ENCODE results near the gene SEPTIN6. TPM values are rescaled to one million over a fixed set of nuclear protein-coding genes. Genes with fewer than 3 reads are reported as not detected.
"Not testable (repeated sequence)": the region's sequence is repeated elsewhere in the genome, so short reads cannot be mapped to it uniquely, and the experiment has no call there.

SEPTIN6 gene
- total and polyA plus RNA-seq, 2 of the 8 experiments (the other 6 are each of a cell fraction or from before 2014, with no cell fraction given): 31.0 to 42.6 TPM

DNA sequence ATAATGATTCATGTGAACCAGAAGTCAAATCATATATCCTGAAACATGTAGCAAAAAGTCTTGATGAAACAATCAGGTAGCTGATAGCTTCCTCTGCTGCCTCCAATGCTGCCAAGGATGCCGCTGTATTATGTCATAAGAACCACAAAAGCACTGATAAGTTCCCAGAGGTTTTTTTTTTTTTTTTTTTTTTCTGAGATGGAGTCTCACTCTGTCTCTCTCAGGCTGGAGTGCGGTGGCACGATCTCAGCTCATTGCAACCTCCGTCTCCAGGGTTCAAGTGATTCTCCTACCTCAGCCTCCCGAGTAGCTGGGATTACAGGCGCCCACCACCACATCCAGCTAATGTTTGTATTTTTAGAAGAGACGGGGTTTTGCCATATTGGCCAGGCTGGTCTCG, 8.7 kb downstream of the SEPTIN6 start:
- not testable (repeated sequence) for H2BK20ac ChIP-seq (ENCODE audit: low read length); H3K79me1 ChIP-seq (ENCODE audit: low read depth, low read length); H2BK12ac ChIP-seq (ENCODE audit: low read depth, low read length); H2AFZ ChIP-seq (ENCODE audit: low read length); H2AK5ac ChIP-seq (ENCODE audit: low read depth, low read length); H4K8ac ChIP-seq (ENCODE audit: extremely low read depth, insufficient read depth, low read length); H3K4me3 ChIP-seq (ENCODE audit: extremely low read depth in 1 of 4, insufficient read depth in 2 of 4, low read depth in 3 of 4, low read length in 4 of 4); H3K27ac ChIP-seq (ENCODE audit: low read depth, low read length); H3K23ac ChIP-seq (ENCODE audit: insufficient read length); FAIRE-seq; H3K4ac ChIP-seq (replicated peaks; ENCODE audit: insufficient read length, low read depth, low read length); H4K91ac ChIP-seq (replicated peaks; ENCODE audit: insufficient read length, low read length); DNase-seq (ENCODE audit: low read depth in 1 of 2, low spot score in 2 of 2); H3K18ac ChIP-seq (ENCODE audit: extremely low read depth, low read length); H3K36me3 ChIP-seq (ENCODE audit: control insufficient read depth in 2 of 4, insufficient read depth in 4 of 4, low read length in 3 of 4); H3K4me1 ChIP-seq (replicated peaks in 1 of 4; ENCODE audit: control insufficient read depth in 3 of 4, insufficient read depth in 4 of 4, low read length in 3 of 4); H2BK15ac ChIP-seq (ENCODE audit: low read length); H2BK120ac ChIP-seq (replicated peaks; ENCODE audit: low read depth, low read length); H2BK5ac ChIP-seq (ENCODE audit: low read depth, low read length); H4K5ac ChIP-seq (ENCODE audit: insufficient read length, low read depth, low read length); H3K56ac ChIP-seq (replicated peaks; ENCODE audit: insufficient read length, low read depth, low read length); H3K27me3 ChIP-seq (replicated peaks in 1 of 4; ENCODE audit: control insufficient read depth in 3 of 4, extremely low read depth in 1 of 4, insufficient read depth in 3 of 4, low read length in 3 of 4); H4K20me1 ChIP-seq (replicated peaks in 1 of 2; ENCODE audit: control insufficient read depth in 1 of 2, insufficient read depth in 2 of 2, low read length in 2 of 2); H3K23me2 ChIP-seq (ENCODE audit: low read depth, low read length); H3K9me3 ChIP-seq (ENCODE audit: insufficient read depth in 2 of 2, low read depth in 1 of 2, low read length in 1 of 2); H3K14ac ChIP-seq (ENCODE audit: insufficient read length); H3K4me2 ChIP-seq (ENCODE audit: insufficient read depth in 1 of 2, low read depth in 2 of 2, low read length in 2 of 2); H3K9ac ChIP-seq (replicated peaks in 1 of 4; ENCODE audit: extremely low read depth in 1 of 4, low read depth in 3 of 4, low read length in 3 of 4)
- 94% methylated on average over 5 of the region's 8 CpGs; no CpG with 5 or more reads in 1 of the 2 experiments for WGBS, 2 experiments (ENCODE audit: extremely low coverage in 1 of 2, insufficient coverage in 1 of 2, insufficient read length in 1 of 2, insufficient replicate concordance in 2 of 2, low coverage in 1 of 2, low lambda C conversion rate in 2 of 2, missing lambda C conversion rate in 1 of 2)
- peaks cover 0 to 25% of the 10 kb centered on the region in 2 experiments; a peak in 2 of 4 replicates for H3K79me2 ChIP-seq (ENCODE audit: control insufficient read depth in 1 of 2, insufficient read depth in 2 of 2, low read length in 2 of 2)
- CTCF ChIA-PET (ENCODE audit: partially characterized antibody): interaction anchor here (0.6 to 1.5 kb wide), 4 partner anchors 9 to 74 kb away, joined by 3 to 5 read pairs (median 4); partner anchors contain the start of gene SOWAHD
- POLR2A ChIA-PET (ENCODE audit: partially characterized antibody): interaction anchor here (1.4 to 2.2 kb wide), 2 partner anchors 9 to 11 kb away, joined by 3 to 4 read pairs; partner anchors contain the start of gene SEPTIN6
